GM18505 (cell line): ENCODE results near the gene CAMKV.
"Not testable (repeated sequence)": the region's sequence is repeated elsewhere in the genome, so short reads cannot be mapped to it uniquely, and the experiment has no call there.

Experiments
- ATAC-seq: cut with Tn5 transposase; IDR thresholded peaks from one replicate; pipeline ENCODE4 v1.9.1; 2021; ENCODE audit not compliant: unreplicated experiment
- POLR2A ChIP-seq: IDR thresholded peaks from 4 replicates; pipeline ENCODE4 v1.6.1; 2011; ENCODE audit warnings: borderline replicate concordance; ENCODE audit not compliant: insufficient read depth, insufficient read length; ENCODE audit errors: extremely low read depth

Gene CAMKV, protein sequence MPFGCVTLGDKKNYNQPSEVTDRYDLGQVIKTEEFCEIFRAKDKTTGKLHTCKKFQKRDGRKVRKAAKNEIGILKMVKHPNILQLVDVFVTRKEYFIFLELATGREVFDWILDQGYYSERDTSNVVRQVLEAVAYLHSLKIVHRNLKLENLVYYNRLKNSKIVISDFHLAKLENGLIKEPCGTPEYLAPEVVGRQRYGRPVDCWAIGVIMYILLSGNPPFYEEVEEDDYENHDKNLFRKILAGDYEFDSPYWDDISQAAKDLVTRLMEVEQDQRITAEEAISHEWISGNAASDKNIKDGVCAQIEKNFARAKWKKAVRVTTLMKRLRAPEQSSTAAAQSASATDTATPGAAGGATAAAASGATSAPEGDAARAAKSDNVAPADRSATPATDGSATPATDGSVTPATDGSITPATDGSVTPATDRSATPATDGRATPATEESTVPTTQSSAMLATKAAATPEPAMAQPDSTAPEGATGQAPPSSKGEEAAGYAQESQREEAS

DNA sequence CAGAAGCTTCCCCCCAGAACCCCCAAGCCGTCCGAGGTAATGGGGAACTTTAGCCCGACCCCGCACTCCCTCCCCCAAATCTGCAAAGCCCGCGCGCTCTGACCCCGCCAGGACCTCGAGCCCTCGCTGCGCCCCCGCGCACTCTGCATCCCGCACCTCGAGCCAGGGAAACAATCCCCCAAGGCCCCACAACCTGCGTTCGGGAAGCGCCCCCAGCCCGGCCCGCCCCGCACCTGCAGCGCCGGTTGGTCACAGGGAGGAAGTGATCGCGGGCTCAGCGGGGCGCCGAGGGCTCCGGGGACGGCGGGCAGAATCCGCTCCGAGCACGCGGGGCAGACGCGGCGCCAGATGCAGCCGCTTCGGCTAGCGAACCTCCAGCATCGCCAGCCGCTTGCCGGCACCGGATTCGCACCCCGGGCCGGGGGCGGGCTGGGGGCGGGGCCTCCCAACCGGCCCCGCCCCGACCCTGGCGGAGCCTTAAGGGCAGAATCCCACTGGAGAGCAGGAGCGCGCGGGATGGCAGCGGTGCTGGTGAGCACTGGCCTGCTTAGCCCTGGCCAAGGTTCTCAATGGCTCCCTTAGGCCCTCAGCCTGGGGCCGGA lies at the start of gene CAMKV:
Gene CAMKV, minus strand, starts transcription at position 382 of the 602 bp plus-strand sequence. CDS start 7,518 bp downstream, outside the sequence.
- no peak for ATAC-seq
- no peak for TF ChIP-seq POLR2A

DNA sequence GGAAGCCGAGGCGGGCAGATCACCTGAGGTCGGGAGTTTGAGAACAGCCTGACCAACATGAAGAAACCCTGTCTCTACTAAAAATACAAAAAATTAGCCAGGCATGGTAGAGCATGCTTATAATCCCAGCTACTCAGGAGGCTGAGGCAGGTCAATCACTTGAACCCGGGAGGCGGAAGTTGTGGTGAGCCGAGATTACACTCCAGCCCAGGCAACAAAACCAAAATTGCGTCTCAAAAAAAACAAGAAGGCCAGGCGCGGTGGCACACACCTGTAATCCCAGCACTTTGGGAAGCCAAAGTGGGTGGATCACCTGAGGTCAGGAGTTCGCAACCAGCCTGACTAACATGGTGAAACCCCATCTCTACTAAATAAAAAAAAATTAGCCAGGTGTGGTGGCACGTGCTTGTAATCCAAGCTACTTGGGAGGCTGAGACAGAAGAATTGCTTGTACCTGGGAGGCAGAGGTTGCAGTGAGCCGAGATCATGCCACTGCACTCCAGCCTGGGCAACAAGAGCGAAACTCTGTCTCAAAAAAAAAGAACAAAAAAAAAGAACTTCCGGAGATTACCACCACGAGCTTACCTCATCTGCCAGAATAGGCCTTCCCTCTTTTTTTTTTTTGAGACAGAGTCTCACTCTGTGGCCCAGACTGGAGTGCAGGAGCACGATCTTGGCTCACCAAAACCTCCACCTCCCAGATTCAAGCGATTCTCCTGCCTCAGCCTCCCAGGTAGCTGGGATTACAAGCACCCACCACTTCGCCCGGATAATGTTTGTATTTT lies 48.3 kb upstream of the CAMKV start:
- not testable (repeated sequence) for ATAC-seq

DNA sequence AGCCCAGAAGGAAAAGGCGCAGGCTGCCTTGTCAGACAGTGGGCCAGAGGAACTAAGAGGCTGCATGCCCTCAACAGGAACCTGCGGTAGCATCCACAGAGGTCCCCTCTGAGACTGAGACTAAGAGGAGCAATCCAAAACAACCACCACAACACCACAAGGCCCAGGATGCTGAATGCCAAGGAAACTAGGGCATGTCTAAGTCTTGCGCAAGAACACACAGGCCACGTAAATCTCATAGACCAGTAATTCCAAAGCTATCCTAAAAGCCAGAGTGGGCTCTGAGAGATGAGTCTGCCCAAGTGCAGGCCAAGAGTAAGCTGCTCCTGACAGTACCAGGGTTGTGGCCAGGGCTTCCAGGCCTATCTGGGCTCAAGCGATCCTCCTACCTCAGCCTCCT lies 47.0 kb upstream of the CAMKV start:
- no peak for TF ChIP-seq POLR2A
- no peak for ATAC-seq

DNA sequence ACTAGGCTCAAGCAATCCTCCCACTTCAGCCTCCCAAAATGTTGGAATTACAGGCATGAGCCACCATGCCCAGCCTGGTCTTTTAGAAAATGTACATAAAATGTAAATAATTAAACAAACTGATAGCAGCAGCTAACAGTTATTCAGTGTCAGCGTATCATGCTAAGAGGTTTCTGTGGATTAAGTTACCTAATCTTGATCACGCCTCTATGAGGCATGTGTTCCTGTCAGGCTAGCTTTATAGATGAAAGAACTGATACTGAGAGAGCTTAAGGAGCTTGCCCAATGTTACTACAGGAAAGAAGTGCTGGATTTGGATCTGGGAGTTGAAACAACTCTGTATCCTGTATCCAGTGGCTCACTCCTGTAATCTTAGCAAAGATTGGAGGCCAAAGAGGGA lies 45.2 kb upstream of the CAMKV start:
- no peak for TF ChIP-seq POLR2A
- no peak for ATAC-seq

DNA sequence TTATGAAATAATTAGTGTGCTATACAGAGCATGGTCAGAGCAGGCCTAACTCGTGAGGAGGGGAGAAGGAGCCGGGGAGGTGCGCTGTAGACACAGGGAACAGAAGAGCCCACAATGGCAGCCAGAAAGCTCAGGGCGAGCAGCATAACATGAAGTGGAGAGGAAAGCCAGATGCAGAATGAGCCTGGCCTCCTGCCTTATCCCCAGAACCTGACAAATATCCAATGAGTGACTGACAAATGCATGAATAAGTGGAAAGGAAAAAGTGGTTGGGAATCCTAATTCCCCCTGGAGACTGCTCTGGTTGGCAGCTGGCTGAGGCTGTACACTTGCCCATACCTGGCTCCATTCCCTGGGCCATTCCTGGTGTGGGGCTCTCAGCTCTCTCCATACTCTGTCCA lies 43.2 kb upstream of the CAMKV start:
- TF ChIP-seq POLR2A = no peak
- no peak for ATAC-seq

DNA sequence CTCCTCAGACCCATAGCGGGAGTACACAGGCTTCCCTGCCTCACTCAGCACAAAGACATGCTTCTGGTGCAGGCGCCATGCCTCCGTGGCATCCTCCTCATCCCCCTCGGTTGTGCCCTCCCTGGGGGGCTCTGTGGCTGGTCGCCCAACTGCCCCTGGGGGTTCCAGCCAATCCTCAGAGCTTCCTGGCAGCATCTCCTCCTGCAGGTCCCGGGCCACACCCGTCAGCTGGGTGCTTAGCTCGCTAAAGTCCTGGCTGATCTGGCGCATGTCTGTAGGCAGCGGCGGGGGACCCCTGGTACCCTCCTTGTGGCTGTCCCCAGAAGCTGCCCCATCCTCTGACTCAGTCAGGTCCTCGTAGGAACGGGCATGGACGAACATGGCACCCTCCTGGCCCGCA lies 41.9 kb upstream of the CAMKV start:
- no peak for ATAC-seq
- no peak for TF ChIP-seq POLR2A

DNA sequence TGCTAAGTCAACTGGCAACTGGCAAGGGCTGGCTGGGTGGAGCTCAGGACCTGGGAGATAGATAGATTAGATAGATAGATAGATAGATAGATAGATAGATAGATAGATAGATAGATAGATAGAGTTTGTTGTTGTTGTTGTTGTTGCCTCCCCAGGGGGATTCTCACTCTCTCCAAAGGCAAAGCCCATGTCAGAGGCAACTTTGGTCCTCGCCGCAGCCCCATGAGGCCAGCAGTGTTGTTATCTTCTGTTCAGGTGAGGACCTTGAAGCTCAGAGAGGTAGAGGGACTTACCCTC lies 41.4 kb upstream of the CAMKV start:
- no peak for TF ChIP-seq POLR2A
- ATAC-seq = no peak

DNA sequence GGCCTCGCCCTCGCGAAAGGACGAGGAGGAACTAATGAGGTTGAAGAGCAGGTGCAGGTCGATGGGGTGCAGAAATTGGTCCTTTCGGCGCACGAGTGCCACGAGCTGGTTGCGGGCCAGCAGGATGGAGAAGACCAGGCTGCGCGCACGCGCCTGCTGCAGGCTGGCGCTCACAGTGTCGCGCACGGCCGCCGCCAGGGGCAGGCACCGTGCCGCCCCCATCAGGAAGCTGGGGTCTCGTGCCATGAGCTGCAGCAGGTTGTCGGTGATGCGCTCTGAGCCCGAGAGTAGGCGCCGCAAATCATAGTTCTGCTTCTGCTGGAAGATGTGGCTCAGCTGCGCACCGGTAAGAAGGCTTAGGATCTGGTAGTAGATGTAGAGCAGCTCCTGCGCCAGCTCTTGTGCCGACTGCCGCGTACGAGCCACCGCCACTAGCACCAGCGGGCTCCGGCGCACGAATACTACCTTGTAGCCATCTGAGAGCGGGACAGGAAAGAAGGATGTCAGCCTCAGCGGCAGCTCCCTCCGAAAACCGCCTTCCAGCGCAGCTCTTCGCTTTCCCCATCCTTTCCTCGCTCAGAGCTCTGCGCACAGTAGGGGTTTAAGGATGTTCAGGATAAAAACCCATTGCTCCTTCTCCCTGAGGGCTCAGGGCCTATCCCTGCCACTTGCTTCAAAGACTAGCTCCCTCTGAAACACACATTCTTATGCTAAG lies 40.9 kb upstream of the CAMKV start:
- ATAC-seq = no peak
- TF ChIP-seq POLR2A = no peak

DNA sequence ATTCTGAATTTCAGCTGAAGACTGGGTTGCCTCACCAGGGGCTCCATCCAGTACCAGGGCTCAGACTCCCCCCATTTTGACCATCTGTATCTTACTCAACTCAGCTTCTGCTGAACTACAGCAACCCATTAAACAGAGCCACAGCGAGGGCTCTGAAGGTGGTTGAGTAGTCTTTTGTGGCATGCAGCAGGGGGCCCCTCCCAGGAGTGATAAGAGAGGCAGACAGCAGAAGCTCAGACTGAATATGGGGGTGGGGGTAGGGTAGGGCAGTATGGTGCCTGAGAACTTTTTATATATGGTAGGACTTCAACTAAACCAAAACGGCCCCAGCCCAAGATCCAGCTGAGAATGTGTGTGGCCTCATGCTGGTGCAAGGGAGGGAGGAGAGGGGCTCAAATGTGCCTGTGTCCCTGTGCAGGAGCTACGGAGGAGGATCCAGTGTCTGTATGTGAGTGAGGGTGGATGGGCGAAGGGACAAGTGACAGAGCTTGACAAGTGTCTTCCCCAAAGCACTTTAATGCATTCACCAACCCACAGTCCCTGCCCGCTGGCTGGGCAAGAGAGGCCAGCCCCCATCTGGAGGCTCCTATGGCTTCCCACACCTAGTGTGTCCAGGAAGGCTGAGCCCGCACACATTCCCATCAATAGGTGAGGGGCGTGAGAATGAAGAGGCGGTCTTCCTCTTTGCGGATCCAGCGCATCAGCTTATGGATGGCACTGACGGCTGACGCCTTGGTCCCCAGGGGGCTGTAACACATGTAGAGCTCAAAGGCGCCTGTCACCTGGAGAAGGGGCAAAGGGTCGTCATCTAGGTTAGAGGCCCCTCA lies 38.9 kb upstream of the CAMKV start:
- TF ChIP-seq POLR2A = no peak
- ATAC-seq = no peak

DNA sequence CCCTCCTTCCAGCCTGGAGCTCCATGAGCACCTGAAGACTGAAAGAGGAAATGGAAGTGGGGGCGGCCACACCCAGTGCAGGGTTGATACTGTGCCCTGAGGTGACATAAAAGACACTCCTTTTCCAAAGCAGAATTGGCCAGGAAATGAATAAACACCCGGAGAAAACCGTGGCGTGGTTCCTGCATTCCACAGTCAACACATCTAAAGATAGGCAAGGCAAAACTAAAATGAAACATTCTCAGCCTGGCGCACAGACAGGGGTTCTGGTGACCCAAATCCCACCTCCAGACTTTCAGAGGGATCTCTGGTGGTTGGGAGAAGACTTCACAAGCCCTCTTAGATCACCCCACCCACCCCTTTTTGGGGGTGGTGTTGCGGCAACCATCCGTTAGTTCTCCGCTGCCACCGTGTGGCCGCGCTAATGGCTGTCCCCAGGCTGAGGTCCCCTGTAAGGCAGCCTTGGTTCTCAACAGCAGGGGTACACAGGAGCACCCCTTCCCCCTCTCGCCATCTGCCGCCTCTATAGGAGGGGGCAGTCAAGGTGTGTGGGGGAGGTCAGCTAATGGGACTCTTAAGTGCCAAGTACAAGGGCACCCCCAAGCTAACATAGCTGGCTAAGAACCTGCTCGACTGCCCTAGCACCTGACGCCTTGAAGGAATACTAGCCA lies 36.5 kb upstream of the CAMKV start:
- ATAC-seq = no peak
- peak; percentile 16 for TF ChIP-seq POLR2A

DNA sequence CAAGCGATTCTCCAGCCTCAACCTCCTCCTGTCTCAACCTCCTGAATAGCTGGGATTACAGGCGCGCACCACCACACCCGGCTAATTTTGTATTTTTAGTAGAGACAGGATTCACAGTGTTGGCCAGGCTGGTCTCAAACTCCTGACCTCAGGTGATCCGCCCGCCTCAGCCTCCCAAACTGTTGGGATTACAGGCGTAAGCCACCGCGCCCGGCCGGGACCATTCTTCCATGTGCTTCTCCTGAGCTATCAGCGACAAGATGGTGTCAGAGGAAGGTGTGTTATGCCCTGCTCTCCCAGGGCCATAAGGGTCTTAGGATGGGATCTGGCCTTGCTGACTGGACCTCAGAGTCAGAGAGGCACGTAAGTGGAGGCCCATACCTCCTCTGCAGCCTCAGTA lies 34.7 kb upstream of the CAMKV start:
- ATAC-seq = not testable (repeated sequence)

DNA sequence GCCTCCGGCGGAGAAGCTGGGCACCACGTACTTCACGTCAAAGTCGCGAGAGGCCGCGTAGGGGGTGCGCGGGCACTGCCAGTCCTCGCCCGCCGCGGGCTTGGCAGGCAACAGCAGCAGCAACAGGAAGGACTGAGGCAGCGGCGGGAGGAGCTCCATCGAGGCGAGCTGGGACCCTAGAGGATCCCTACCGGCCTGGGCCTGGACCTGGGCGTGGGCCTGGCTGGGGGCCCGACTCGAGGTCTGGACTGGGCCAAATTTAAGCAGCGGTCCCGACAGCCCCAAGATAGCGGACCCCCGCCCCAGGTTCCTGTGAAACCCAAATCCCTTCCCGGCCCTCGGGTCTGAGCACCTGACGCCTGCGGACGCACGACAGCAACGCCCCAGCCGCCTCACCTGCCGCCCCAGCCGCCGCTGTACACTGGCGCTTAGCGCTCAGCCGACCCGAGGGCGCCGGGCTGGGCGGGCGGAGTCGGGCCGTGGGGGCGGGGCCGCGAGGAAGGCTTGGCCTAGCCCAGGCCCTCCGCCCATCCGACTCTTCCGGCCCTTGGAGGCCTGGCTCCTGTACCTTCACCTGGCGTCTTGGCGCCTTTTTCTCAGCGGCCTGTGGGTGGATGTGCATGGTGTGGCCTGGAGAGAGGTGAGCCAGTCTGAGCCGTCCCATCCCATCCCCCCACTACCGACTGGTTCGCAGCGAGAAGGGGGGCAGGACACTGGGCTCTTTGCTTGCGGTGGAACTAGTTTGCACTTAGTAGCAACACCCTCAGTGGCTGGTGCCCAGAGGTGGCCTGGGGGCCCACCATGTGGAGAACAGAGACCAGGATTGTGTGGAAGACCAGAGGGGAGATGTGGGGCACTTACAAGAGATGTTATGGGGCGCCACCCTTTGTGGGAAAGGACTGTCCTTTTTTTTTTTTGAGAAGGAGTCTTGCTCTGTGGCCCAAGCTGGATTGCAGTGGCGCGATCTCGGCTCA lies 34.0 kb upstream of the CAMKV start, which contains the start of gene MST1R:
Gene MST1R, minus strand, starts transcription at position 423 of the 974 bp plus-strand sequence. Its CDS starts 264 bp downstream, at position 159.
- TF ChIP-seq POLR2A = peak; percentile 62
- peak; percentile 71 for ATAC-seq
